Upper lobe of left lung (tissue), 4 donors: ENCODE measurements around the gene SLC25A22.

Experiments
- CTCF ChIP-seq, 6 experiments: fragments of 450-650 bp in 4 of 6; fragments of 200-600 bp in 2 of 6; sonication (generic) in 2 of 6; IDR thresholded peaks; one replicate each; pipeline ENCODE4 v1.5.1; 2016 to 2019; ENCODE audit warnings: antibody characterized with exemption in 6 of 6
- EP300 ChIP-seq, 4 donors: sonication (generic); formaldehyde crosslinking; IDR thresholded peaks; one replicate each; pipeline ENCODE4 v1.5.1; 2017; ENCODE audit warnings: antibody characterized with exemption in 4 of 4, control low read depth in 2 of 4
- POLR2A ChIP-seq, 4 donors: fragments of 450-650 bp; IDR thresholded peaks; one replicate each; pipeline ENCODE4 v1.5.1; 2016 to 2017; ENCODE audit warnings: antibody characterized with exemption in 4 of 4, mild to moderate bottlenecking in 2 of 4
- POLR2AphosphoS5 ChIP-seq, 2 donors: sonication (generic); formaldehyde crosslinking; IDR thresholded peaks; one replicate each; pipeline ENCODE4 v1.5.1; 2017; ENCODE audit warnings: antibody characterized with exemption in 2 of 2

DNA sequence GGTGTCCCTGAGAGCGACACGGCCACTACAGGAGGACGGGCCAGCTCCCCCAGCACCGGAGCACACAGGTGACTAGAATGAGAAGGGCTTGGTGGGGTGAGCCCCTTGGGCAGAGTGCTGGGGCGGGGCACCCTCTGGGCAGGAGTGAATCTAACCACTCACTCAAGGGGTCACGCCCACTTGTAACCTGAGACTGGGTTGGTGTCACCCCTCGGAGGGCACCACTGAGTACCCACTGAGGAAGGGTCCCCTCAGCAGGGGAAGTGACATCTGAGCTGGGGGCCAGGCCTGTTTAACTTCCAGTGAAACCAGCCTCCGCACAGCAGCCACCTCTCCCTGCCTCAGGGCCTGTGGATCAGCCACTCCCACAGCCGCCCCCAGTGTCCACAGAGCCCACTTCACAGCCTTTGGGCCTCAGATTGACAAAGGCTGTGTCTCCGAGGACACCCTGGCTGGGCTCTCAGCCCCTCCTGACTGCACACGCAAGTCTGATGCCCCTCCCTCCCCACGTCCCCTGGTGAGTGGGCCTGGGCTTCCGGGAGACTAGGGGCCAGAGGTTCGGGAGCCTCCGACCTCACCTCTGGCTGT, 26.4 kb downstream of the SLC25A22 start:
- TF ChIP-seq CTCF (IDR thresholded peaks at IDR 0.05) (no peak), POLR2A (IDR thresholded peaks at IDR 0.05) (no peak), EP300 (IDR thresholded peaks at IDR 0.05) (no peak), POLR2AphosphoS5 (IDR thresholded peaks at IDR 0.05) (no peak)
